ENCODE data around the gene GREB1. TPM values are rescaled to one million over a fixed set of nuclear protein-coding genes. Genes with fewer than 3 reads are reported as not detected.

Gene GREB1
- total and polyA plus RNA-seq, 2 experiments from 2014 or later = 12.0 to 35.0 TPM

DNA sequence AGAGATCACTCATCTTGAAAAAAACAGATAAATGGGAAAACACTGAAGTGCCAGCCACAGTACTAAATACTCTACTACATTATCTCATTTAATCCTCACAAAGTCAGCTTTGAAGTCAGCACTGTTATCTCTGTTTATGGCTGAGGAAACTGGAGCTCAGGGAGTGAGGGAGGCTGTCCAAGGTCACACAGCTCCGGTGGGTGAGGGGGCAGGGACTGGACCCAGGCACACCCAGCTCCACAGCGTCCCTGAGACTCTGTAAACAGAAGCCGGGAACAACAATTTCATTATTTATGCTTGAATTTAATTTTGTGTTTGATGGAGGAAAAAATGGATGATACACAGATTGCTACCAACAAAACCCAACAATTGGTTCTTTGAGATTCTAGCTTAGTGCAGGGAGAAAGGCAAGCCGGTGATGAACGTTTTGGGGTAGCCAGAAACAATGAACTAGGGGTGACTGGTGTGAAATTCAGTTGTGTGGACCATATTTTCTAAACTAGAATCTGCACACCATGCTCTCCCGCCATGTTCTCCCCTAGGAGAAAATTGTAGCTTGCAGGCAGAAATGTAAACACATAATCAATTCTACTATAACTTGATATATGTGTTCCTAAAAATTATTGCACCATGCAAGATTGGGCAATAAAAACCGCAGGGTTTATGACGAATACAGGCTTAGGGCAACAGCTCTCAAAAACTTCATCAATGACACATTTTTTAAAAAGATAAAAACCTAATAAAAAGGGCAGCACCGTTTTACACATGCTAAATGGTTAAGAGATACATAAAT, at the start of gene GREB1 (continued):
- TF ChIP-seq, protein P1, sequence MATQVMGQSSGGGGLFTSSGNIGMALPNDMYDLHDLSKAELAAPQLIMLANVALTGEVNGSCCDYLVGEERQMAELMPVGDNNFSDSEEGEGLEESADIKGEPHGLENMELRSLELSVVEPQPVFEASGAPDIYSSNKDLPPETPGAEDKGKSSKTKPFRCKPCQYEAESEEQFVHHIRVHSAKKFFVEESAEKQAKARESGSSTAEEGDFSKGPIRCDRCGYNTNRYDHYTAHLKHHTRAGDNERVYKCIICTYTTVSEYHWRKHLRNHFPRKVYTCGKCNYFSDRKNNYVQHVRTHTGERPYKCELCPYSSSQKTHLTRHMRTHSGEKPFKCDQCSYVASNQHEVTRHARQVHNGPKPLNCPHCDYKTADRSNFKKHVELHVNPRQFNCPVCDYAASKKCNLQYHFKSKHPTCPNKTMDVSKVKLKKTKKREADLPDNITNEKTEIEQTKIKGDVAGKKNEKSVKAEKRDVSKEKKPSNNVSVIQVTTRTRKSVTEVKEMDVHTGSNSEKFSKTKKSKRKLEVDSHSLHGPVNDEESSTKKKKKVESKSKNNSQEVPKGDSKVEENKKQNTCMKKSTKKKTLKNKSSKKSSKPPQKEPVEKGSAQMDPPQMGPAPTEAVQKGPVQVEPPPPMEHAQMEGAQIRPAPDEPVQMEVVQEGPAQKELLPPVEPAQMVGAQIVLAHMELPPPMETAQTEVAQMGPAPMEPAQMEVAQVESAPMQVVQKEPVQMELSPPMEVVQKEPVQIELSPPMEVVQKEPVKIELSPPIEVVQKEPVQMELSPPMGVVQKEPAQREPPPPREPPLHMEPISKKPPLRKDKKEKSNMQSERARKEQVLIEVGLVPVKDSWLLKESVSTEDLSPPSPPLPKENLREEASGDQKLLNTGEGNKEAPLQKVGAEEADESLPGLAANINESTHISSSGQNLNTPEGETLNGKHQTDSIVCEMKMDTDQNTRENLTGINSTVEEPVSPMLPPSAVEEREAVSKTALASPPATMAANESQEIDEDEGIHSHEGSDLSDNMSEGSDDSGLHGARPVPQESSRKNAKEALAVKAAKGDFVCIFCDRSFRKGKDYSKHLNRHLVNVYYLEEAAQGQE (IDR thresholded peaks at IDR 0.05; ENCODE audit: unreplicated experiment) = no peak
- TF ChIP-seq, protein P2, sequence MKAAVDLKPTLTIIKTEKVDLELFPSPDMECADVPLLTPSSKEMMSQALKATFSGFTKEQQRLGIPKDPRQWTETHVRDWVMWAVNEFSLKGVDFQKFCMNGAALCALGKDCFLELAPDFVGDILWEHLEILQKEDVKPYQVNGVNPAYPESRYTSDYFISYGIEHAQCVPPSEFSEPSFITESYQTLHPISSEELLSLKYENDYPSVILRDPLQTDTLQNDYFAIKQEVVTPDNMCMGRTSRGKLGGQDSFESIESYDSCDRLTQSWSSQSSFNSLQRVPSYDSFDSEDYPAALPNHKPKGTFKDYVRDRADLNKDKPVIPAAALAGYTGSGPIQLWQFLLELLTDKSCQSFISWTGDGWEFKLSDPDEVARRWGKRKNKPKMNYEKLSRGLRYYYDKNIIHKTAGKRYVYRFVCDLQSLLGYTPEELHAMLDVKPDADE (IDR thresholded peaks at IDR 0.05) = no peak

DNA sequence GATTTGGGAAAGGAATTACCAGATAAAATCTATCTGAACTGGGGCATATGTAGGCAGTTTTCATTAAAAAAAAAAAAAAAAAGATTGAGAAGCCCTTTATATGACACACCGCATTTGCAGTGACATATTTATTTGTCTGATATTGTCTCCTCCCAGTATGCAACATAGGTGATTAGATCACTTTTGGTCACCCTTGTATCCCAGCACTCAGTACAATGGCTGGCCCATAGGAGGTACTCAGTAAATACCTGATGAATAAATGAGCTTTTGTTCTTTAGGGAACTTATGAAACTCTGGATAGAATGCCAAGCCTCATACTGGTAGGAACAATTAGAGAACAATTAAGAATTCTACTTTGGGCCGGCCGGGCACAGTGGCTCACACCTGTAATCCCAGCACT, 45.0 kb upstream of the GREB1 start:
- H3K27me3 ChIP-seq (ENCODE audit: insufficient read depth) = no peaks in the 10 kb centered on the region
- peaks cover 3% of the 10 kb centered on the region for H3K27me3 Mint-ChIP-seq (ENCODE audit: insufficient read depth, low read depth, poor library complexity)
- H3K79me2 ChIP-seq (replicated peaks; ENCODE audit: insufficient read depth) = peaks cover 90% of the 10 kb centered on the region
- TF ChIP-seq, protein P1 (IDR thresholded peaks at IDR 0.05; ENCODE audit: unreplicated experiment) = no peak
- no peak for TF ChIP-seq POLR2AphosphoS5 (IDR thresholded peaks at IDR 0.05; ENCODE audit: low read depth)
- TF ChIP-seq, protein P3, sequence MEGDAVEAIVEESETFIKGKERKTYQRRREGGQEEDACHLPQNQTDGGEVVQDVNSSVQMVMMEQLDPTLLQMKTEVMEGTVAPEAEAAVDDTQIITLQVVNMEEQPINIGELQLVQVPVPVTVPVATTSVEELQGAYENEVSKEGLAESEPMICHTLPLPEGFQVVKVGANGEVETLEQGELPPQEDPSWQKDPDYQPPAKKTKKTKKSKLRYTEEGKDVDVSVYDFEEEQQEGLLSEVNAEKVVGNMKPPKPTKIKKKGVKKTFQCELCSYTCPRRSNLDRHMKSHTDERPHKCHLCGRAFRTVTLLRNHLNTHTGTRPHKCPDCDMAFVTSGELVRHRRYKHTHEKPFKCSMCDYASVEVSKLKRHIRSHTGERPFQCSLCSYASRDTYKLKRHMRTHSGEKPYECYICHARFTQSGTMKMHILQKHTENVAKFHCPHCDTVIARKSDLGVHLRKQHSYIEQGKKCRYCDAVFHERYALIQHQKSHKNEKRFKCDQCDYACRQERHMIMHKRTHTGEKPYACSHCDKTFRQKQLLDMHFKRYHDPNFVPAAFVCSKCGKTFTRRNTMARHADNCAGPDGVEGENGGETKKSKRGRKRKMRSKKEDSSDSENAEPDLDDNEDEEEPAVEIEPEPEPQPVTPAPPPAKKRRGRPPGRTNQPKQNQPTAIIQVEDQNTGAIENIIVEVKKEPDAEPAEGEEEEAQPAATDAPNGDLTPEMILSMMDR (conservative IDR thresholded peaks at IDR 0.05; ENCODE audit: low read depth in 2 of 2) = no peak
- no peak for TF ChIP-seq CREB1 (CRISPR knock-in tag; IDR thresholded peaks at IDR 0.05; ENCODE audit: low read depth)
- TF ChIP-seq EZH2 (IDR thresholded peaks at IDR 0.05; ENCODE audit: low read depth, unreplicated experiment) = no peak
- no peak for TF ChIP-seq ZNF114 (CRISPR knock-in tag; IDR thresholded peaks at IDR 0.05)
- no peak for TF ChIP-seq JUNB (IDR thresholded peaks at IDR 0.05; ENCODE audit: unreplicated experiment)
- TF ChIP-seq EZH2phosphoT487 (IDR thresholded peaks at IDR 0.05; ENCODE audit: unreplicated experiment) = no peak
- no peak for TF ChIP-seq STAT1 (IDR thresholded peaks at IDR 0.05; ENCODE audit: unreplicated experiment)
- TF ChIP-seq, protein P2 (IDR thresholded peaks at IDR 0.05) = no peak
- no peak for TF ChIP-seq NANOG (IDR thresholded peaks at IDR 0.05; ENCODE audit: borderline replicate concordance)
- H3K27ac ChIP-seq (ENCODE audit: low read depth) = no peak overlapping the region
- peaks cover 7% of the 10 kb centered on the region; the same call in 1 of the 2 replicates for H3K9me2 ChIP-seq (ENCODE audit: insufficient read depth)
- peaks cover 15% of the 10 kb centered on the region for H3K4me1 Mint-ChIP-seq
- ATAC-seq (no peak), DNase-seq (ENCODE audit: low spot score) (no peak)
- no peaks in the 10 kb centered on the region for H3F3A ChIP-seq (replicated peaks; ENCODE audit: low read depth)
- H2AFZ ChIP-seq = no peak overlapping the region
- H4K20me1 ChIP-seq (replicated peaks; ENCODE audit: insufficient read depth) = peaks cover 28% of the 10 kb centered on the region
- peaks cover 11% of the 10 kb centered on the region for H3K4me1 ChIP-seq (ENCODE audit: insufficient read depth)
- H3K36me3 ChIP-seq (ENCODE audit: insufficient read depth) = no peaks in the 10 kb centered on the region
- no peak overlapping the region for H3K4me2 ChIP-seq
- no peak overlapping the region for H3K27ac Mint-ChIP-seq
- no peak overlapping the region for H3K4me3 ChIP-seq
- H3K4me3 Mint-ChIP-seq = no peak overlapping the region
- H3K36me3 Mint-ChIP-seq (ENCODE audit: low read depth) = peaks cover 30% of the 10 kb centered on the region
- peaks cover 10% of the 10 kb centered on the region; the same call in 2 of the 3 replicates for H3K9me3 Mint-ChIP-seq
